GM10248 (cell line): Measurements from ENCODE around the gene TTLL6.
A peak's percentile ranks its signal among the peaks of the same experiment; 100 is the strongest.
"Not testable (repeated sequence)": the region's sequence is repeated elsewhere in the genome, so short reads cannot be mapped to it uniquely, and the experiment has no call there.

ENCODE experiments used
- CTCF ChIA-PET: fragments of 300-600 bp; sonication (Branson Sonifier 250); formaldehyde crosslinking; extraction: SDS; loops from one replicate; lab custom pipeline; 2021; ENCODE audit warnings: antibody characterized with exemption; lab: Yijun Ruan, JAX
- POLR2A ChIA-PET: fragments of 350-650 bp; sonication (Branson Sonifier 250); formaldehyde crosslinking; extraction: SDS; loops from one replicate; lab custom pipeline; 2020; ENCODE audit warnings: antibody characterized with exemption; lab: Yijun Ruan, JAX
- DNase-seq: peaks from one replicate; pipeline ENCODE4 v3.0.0; 2012; ENCODE audit errors: extremely low spot score
- CTCF ChIP-seq: IDR thresholded peaks from 2 replicates; pipeline ENCODE4 v1.5.1; 2012; ENCODE audit warnings: mild to moderate bottlenecking, low read depth; ENCODE audit errors: extremely low read depth, missing control alignments, control extremely low read depth

TTLL6 gene

DNA sequence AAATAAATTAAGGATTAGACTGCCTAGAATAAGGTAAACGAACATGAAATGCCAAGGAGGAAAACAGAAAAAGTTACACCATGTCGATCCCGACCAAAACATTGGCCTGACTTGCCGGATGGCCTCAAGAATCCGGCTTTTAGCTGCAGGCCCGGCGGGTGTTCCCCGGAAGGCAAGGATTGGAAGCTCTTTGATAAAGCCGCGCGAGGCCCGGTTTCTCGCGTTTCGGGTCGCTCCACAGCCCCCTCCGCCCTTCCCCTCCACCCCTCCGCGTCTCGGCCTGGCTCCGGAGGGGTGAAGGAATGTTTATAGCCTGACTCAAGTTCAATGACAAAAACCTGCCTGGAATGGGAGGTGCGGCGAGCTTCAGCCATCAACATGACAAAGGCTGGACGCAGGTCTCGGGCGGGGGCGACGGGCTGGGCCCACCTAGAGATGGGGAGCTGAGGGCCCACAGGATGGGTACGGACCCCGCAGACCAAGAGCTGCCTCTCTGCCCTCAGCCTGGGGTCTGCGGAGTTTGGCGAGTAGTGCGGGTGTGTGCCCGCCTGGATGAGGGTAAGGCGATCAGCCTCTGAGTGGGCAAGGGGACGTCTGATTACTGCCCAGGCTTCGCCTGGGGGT lies 97.3 kb downstream of the TTLL6 start:
- ChIA-PET CTCF (interaction anchor here (1.1 to 15.4 kb wide), 5 partner anchors 12 to 313 kb away, joined by 3 to 166 read pairs (median 6); no protein-coding TSS in a partner anchor), POLR2A (no interaction called here)
- DNase-seq, result peak; percentile 35
- TF ChIP-seq CTCF, result no peak

DNA sequence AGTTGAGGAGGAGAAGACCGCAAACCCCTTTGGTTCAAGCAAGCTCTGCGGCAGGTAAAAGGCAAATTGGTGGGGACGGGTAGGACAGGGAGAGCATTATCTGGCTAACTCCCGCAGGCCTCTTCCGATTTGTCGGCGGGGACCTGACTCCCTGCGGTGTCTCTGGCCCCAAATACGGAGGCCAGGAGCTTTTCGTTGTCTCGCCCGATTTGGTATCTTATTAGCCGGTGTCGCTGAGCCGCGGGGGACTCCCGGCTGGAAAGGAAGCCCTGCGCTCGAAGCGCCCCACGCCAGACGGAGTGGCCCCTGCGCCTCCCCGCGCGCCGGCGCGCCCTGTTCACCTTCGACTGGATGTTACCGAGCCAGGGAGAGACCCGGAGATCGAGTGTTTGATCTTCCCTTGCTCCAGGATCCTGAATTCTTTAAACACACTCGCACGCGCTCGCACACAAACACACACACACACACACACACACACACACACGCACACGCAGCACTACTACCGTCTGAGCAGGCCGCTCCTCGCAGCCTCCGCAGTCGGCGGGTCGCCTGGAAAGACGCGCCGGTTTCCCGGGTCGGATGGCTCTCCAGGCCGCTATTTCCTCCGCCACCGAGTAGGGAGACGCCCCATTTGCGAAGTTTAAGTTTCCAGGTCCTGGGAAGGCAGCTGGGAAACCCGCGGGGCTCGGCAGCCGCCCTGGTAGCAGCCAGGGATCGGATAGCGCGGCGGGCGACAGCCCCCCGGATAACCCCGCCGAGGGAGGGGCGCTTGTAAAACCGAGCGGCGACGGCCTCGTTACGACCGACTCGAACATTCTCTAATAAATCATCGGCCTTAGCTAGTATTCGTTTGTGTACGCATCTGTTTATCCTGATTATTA lies 98.0 kb downstream of the TTLL6 start:
- no peak for DNase-seq
- no peak for TF ChIP-seq CTCF
- ChIA-PET CTCF (interaction anchor here (0.8 to 15.4 kb wide), 7 partner anchors 10 to 314 kb away, joined by 3 to 166 read pairs (median 4); no protein-coding TSS in a partner anchor), POLR2A (interaction anchor here (0.6 kb wide), 1 partner anchor 521 kb away, joined by 5 read pairs; no protein-coding TSS in a partner anchor)

DNA sequence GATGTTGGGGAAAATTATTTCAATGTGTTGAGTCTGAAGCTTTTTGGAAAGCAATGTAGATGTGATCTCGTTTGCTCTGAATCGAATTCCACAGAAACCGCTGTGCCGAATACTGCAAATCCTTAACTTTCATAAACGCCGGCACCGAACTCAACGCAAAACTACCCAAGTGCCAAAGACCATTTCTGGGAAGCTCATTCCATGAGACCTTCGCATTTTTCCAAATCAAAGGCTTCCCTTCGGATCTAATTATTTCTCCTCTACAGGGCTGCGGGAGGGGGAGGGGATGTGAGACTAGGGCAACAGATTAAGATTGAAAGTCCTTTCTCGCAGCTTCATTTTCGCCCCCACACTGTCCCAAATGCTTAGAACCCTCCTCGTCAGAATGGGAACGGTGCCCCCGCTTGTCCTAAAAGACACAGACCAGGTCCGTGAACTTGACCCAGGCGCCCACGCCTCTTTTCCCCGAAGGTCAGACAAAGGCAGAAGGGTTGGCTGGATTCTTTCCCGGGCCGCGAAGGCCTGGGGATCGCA lies 98.7 kb downstream of the TTLL6 start:
- ChIA-PET POLR2A (interaction anchor here (0.6 kb wide), 1 partner anchor 522 kb away, joined by 5 read pairs; no protein-coding TSS in a partner anchor), CTCF (interaction anchor here (0.8 to 15.4 kb wide), 7 partner anchors 9 to 314 kb away, joined by 3 to 166 read pairs (median 5); no protein-coding TSS in a partner anchor)
- DNase-seq, result no peak
- no peak for TF ChIP-seq CTCF

DNA sequence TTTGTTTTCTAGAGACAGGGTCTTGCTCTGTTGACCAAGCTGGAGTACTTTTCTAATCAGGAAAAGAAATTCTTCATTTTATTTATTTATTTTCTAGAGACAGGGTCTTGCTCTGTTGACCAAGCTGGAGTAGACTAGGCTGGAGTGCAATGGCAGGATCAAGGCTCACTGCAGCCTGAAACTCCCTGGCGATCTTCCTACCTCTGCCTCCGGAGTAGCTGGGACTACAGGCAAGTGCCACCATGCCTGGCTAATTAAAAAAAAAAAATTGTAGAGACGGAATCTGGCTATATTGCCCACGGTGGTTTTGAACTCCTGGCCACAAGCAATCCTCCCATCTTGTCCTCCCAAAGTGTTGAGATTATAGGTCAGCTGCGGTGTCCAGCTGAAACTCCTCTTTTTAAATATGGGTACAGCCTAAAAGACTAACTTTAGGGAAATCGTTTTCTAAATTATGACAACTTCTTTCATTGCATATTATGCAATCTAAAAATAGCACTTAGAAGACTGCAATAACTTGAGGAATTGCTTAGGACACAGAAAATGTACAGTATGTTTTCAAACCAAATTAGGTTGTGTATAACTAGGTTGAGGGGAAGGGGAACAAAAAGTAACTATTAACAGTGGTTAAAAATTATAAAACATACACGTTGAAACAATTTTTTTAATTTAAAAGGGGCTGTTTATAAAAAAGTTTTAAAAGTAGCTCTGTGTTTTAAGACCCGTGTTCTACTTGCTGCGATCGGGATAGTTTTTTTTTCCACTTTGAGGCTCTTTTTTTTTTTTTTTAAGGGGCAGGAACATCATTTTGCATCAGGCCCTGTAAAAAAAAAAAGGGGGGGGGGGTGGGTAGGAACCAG lies 99.4 kb downstream of the TTLL6 start:
- ChIA-PET CTCF (interaction anchor here (0.8 to 15.4 kb wide), 6 partner anchors 8 to 166 kb away, joined by 3 to 166 read pairs (median 4); no protein-coding TSS in a partner anchor), POLR2A (interaction anchor here (0.6 kb wide), 1 partner anchor 522 kb away, joined by 5 read pairs; no protein-coding TSS in a partner anchor)
- TF ChIP-seq CTCF, result no peak
- no peak for DNase-seq

GRCh38 chr17:48716549-48716948 lies 100.5 kb downstream of the TTLL6 start:
- POLR2A ChIA-PET, result not testable (repeated sequence)

More at GRCh38 chr17:48716549-48716948, 100.5 kb downstream of the TTLL6 start:
- CTCF ChIA-PET, result interaction anchor here (1.1 to 15.4 kb wide), 2 partner anchors 38 to 167 kb away, joined by 3 to 166 read pairs; no protein-coding TSS in a partner anchor
- not testable (repeated sequence) for DNase-seq
